Body of pancreas (tissue), 4 donors: ENCODE measurements around the gene GZF1.

ENCODE experiments used
- POLR2A ChIP-seq, 3 donors: fragments of 450-650 bp; IDR thresholded peaks; one replicate each; pipeline ENCODE4 v1.6.1; 2016; ENCODE audit warnings: antibody characterized with exemption in 3 of 3, mild to moderate bottlenecking in 2 of 3
- TF ChIP-seq, protein P1 (sequence below), 7 experiments: fragments of 450-650 bp in 4 of 7; fragments of 200-600 bp in 3 of 7; sonication (generic) in 3 of 7; IDR thresholded peaks; one replicate each; pipeline ENCODE4 v1.5.1; 2016 to 2019; ENCODE audit warnings: antibody characterized with exemption in 7 of 7

DNA sequence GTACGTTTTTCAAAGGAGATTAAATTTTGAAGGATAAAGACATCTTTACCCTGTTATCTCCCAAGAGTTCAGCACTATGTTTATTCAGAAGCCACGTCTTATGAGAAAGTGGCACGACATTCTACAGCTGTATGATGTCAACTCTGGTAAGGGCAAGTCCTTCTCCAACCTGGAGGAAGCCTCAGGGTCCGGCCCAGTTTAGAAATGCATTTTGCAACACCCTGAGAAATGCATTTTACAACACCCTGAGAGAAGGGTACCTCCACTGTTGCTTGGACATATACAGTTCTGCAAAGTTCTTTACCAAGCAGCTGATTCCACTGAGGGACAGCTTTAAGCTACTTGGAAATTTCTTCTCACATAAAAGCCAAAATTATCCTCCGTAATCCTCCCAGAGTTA, 41.8 kb downstream of the GZF1 start:
- TF ChIP-seq POLR2A (IDR thresholded peaks at IDR 0.05): no peak
- TF ChIP-seq, protein P1, sequence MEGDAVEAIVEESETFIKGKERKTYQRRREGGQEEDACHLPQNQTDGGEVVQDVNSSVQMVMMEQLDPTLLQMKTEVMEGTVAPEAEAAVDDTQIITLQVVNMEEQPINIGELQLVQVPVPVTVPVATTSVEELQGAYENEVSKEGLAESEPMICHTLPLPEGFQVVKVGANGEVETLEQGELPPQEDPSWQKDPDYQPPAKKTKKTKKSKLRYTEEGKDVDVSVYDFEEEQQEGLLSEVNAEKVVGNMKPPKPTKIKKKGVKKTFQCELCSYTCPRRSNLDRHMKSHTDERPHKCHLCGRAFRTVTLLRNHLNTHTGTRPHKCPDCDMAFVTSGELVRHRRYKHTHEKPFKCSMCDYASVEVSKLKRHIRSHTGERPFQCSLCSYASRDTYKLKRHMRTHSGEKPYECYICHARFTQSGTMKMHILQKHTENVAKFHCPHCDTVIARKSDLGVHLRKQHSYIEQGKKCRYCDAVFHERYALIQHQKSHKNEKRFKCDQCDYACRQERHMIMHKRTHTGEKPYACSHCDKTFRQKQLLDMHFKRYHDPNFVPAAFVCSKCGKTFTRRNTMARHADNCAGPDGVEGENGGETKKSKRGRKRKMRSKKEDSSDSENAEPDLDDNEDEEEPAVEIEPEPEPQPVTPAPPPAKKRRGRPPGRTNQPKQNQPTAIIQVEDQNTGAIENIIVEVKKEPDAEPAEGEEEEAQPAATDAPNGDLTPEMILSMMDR (IDR thresholded peaks at IDR 0.05): no peak
